Activated CD8-positive, alpha-beta memory T cell treated with anti-CD3 and anti-CD28 coated beads, Interleukin-2, amount 50 U/mL, for 1 hour (primary cell): ENCODE measurements around the gene MAPK1.
A peak's percentile ranks its signal among the peaks of the same experiment; 100 is the strongest.
"Not testable (repeated sequence)": the region's sequence is repeated elsewhere in the genome, so short reads cannot be mapped to it uniquely, and the experiment has no call there.

ENCODE experiments used
- DNase-seq: peaks from one replicate; pipeline ENCODE4 v3.0.0-alpha.2; 2020; ENCODE audit errors: extremely low read depth

The MAPK1 gene

GRCh38 chr22:21867528-21868266 lies at the start of gene MAPK1:
TSS of gene MAPK1 (minus strand) at chr22:21867645. CDS start at chr22:21867440, 205 bp downstream.
- peak; percentile 74 for DNase-seq

GRCh38 chr22:21916309-21916918 lies 49.0 kb upstream of the MAPK1 start:
- no peak for DNase-seq

- DNase-seq: no peak
Measured at GRCh38 chr22:21915624-21916308, 48.3 kb upstream of the MAPK1 start.

GRCh38 chr22:21914033-21914642 lies 46.7 kb upstream of the MAPK1 start:
- not testable (repeated sequence) for DNase-seq

- DNase-seq: not testable (repeated sequence)
Measured at GRCh38 chr22:21910367-21910766, 42.9 kb upstream of the MAPK1 start.

DNA sequence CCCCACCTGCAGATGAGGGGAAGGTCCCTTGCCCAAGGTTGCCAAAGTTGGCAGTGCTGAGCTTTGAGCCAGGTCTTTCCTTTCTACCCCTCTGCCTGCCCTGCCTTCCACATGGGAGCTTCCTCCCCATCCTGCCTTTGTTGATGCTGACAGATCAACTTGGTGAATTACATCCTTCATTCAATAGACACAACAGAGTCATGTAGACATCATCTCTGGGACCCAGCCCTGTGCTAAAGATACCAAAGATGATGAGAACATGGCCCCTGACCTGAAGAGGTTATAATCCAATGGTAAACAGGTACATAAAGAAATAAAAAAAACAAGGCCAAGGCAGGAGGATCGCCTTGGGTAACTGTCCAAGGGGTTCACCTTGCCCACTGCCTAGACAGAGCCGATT lies 42.4 kb upstream of the MAPK1 start:
- DNase-seq: no peak

DNA sequence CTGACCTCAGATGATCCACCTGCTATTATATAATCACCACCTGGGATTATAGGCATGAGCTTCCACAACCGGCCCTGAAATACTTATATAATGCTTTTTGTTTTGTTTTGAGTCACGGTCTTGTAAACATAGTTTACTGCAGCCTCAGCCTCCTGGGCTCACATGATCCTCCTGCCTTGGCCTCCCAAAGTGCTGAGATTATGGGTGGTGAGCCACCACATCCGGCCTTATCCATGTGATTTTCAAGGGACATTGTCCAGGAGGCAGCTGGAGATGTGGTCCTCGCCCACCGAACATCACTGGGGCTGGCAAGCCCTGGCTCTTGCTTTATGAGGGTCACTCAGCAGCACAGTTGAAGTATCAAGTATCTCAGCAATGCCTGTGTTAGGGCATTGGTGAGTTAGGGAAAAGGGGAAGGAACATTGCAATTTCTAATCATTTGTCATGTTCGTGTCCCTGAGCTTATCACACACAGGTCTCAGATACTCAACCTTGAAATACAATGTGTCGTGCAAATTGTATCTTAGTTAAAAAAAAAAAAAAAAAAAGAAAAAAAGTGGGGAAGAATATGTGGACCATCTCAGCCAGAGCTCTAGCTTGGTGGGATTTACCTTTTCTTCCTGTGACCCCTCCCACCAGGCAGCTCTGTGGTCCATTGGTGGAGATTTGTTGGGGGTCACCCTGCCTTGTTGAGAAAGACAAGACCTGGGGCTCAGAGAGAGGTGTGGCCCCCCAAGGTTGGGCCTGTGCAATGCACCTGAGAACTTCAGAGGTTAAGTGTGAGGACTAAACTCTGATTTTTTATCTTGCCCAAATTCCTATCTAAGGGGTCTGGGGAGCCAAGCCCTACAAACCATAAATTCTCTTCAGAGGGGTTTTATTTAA lies 40.4 kb upstream of the MAPK1 start:
- DNase-seq: no peak

GRCh38 chr22:21905234-21905633 lies 37.8 kb upstream of the MAPK1 start:
- not testable (repeated sequence) for DNase-seq

- DNase-seq: no peak
Measured at GRCh38 chr22:21904250-21904789, 36.9 kb upstream of the MAPK1 start.

DNA sequence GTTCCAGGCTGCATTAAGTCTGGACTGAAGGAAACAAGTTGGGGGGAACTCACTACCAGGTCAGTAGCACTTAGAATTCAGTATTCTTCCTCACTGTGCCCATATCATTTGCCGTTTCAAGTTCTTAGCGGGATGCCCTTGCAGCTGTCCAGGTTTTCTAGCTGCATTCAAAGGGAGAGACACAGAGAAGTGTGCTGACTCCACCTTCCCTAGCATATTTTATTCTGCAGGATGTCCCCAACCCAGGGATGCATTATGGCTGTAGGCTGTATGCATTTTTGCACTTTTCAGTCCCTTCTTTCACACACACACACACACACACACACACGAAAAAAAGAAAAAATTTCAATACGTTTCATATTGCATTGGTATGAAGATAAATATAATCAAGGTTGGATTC lies 35.8 kb upstream of the MAPK1 start:
- DNase-seq: no peak

DNA sequence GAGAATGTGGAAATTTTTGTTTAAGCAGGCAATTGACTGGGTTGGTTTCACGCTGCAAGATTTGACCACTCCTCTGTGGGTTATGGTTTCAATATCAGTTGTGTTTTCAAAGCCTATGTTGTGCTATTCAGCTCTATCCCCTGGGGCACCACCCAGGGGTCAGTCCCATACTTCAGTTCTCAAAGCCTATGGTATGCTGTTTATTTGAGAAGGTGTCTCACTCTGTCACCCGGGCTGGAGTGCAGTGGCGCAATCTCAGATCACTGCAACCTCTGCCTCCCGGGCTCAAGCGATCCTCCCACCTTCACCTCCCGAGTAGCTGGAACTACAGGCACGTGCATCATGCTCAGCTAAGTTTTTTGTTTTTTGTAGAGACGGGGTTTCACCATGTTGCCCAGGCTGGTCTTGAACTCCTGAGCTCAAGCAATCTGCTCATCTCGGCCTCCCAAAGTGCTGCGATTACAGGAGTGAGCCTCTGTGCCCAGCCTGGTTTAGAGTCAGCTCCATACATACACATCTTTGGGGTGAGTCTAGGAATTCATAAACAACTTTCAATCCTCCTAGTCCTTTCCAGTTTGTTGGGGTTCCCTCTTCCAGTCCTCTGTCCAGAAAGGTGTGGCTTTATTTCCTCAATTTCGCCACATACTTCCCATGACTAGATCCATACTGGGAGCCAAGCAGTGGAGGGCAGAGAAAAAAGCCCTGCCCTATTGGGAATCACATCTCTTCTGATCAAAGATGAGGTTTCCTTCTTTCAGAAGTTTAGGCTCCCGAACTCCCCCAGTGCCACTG lies 35.0 kb upstream of the MAPK1 start:
- DNase-seq: no peak

DNA sequence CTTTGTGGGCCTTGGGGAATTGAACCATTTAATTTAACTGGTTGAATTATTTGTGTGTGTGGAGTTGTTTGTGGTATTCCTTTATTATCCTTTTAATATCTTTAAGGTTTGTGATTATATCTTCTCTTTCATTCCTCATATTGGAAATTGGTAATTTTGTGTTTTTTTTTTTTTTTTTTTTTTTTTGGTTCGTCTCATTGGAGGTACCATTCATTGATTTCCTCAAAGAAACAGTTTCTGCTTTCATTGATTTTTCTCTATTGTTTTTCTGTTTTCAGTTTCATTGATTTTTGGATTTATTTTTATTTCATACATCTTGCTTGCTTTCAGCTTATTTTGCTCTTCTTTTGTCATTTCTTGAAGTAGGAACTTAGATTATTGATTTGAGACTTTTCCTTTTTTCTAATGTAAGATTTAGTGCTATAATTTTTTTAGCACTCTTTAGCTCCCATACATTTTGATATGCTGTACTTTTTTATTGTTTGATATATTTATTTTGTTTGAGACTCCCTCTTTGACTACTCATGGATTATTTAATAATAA lies 31.0 kb upstream of the MAPK1 start:
- no peak for DNase-seq

GRCh38 chr22:21896951-21897513 lies 29.6 kb upstream of the MAPK1 start:
- DNase-seq: no peak

DNA sequence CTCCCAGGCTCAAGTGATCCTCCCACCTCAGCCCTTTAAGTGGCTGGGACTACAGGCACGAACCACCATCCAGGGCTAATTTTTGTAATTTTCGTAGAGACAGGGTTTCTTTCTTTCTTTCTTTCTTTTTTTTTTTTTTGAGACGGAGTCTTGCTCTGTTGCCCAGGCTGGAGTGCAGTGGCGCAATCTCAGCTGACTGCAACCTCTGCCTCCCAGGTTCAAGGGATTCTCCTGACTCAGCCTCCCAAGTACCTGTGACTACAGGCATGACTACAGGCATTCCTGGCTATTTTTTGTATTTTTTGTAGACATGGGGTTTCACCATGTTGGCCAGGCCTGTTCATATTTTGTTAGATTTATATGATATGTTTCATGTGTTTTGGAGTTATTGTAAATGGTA lies 28.8 kb upstream of the MAPK1 start:
- not testable (repeated sequence) for DNase-seq

- no peak for DNase-seq
Measured at GRCh38 chr22:21894799-21895198, 27.4 kb upstream of the MAPK1 start.

- no peak for DNase-seq
Measured at GRCh38 chr22:21889251-21889990, 22.0 kb upstream of the MAPK1 start.

GRCh38 chr22:21887841-21888240 lies 20.4 kb upstream of the MAPK1 start:
- no peak for DNase-seq

GRCh38 chr22:21883930-21884329 lies 16.5 kb upstream of the MAPK1 start:
- DNase-seq: not testable (repeated sequence)

- DNase-seq: not testable (repeated sequence)
Measured at GRCh38 chr22:21882754-21883333, 15.4 kb upstream of the MAPK1 start.
